ENCODE measurements around the gene TMUB2. TPM values are rescaled to one million over a fixed set of nuclear protein-coding genes. Genes with fewer than 3 reads are reported as not detected.

Gene TMUB2
- total RNA-seq, 1 experiment from 2014 or later: 25.1 TPM

- TF ChIP-seq ZBTB33 (IDR thresholded peaks at IDR 0.05; ENCODE audit: extremely low read depth, insufficient replicate concordance, low read length) (no peak), FOSL1 (IDR thresholded peaks at IDR 0.05; ENCODE audit: low read depth) (no peak), CTCF (IDR thresholded peaks at IDR 0.05 in 2 of 3, conservative IDR thresholded peaks at IDR 0.05 in 1 of 3; ENCODE audit: borderline replicate concordance in 1 of 3, insufficient read depth in 1 of 3, low read depth in 2 of 3, low read length in 2 of 3) (peak; percentile 49 to 82 (median 75); a peak in 5 of 6 replicates)
Measured at GRCh38 chr17:44203731-44204440, 17.1 kb downstream of the TMUB2 start (continued).

- peak overlapping the region in 1 of 2 experiments; percentile 10; a peak in 1 of 4 replicates for H3K4me3 ChIP-seq (replicated peaks in 1 of 2; ENCODE audit: low read depth in 1 of 2, low read length in 2 of 2)
- no peaks in the 10 kb centered on the region for H4K20me1 ChIP-seq (ENCODE audit: insufficient read depth)
- no peaks in the 10 kb centered on the region for H3K9me3 ChIP-seq (ENCODE audit: control insufficient read depth in 1 of 2, insufficient read depth in 1 of 2, low read depth in 1 of 2, low read length in 2 of 2)
- RAD21 ChIA-PET (ENCODE audit: low non-redundant PET in 1 of 2, low total read pairs in 2 of 2, uncharacterized antibody in 2 of 2, unreplicated experiment in 2 of 2): interaction anchor here in 1 of 2 experiments (0.6 kb wide), 1 partner anchor 328 kb away, joined by 3 read pairs; no protein-coding TSS in a partner anchor
- CTCF ChIA-PET: interaction anchor here (0.7 to 3.0 kb wide), 9 partner anchors 13 to 145 kb away, joined by 3 to 17 read pairs (median 4); partner anchors contain the start of gene GRN
- TF ChIP-seq CEBPB (IDR thresholded peaks at IDR 0.05; ENCODE audit: low read depth) (no peak), SIN3A (IDR thresholded peaks at IDR 0.05; ENCODE audit: low read depth) (no peak), TCF7L2 (IDR thresholded peaks at IDR 0.05; ENCODE audit: borderline replicate concordance, extremely low read depth, insufficient read depth, insufficient read length) (peak; percentile 55), CTCF (IDR thresholded peaks at IDR 0.05 in 2 of 3, conservative IDR thresholded peaks at IDR 0.05 in 1 of 3; ENCODE audit: borderline replicate concordance in 1 of 3, insufficient read depth in 1 of 3, low read depth in 2 of 3, low read length in 2 of 3) (no peak), ELF1 (IDR thresholded peaks at IDR 0.05; ENCODE audit: borderline replicate concordance, low read depth) (no peak), ZNF274 (IDR thresholded peaks at IDR 0.05; ENCODE audit: low read depth, low read length) (no peak), SP1 (IDR thresholded peaks at IDR 0.05; ENCODE audit: low read depth) (peak; percentile 61), MAX (IDR thresholded peaks at IDR 0.05) (peak; percentile 7; the same call in 1 of the 2 replicates), RAD21 (IDR thresholded peaks at IDR 0.05; ENCODE audit: low read depth) (no peak), EZH2phosphoT487 (IDR thresholded peaks at IDR 0.05; ENCODE audit: borderline replicate concordance) (no peak), JUND (IDR thresholded peaks at IDR 0.05) (peak; percentile 84)
- intact Hi-C loops (cut with micrococcal nuclease): no loop called here
- no TSS peak for BruUV-seq (replicated peaks)
- H2AFZ ChIP-seq (ENCODE audit: low read depth, low read length, poor library complexity, severe bottlenecking): no peak overlapping the region
- H3K79me2 ChIP-seq (ENCODE audit: insufficient read depth, low read length): peaks cover 7% of the 10 kb centered on the region; the same call in 1 of the 2 replicates
- no peaks in the 10 kb centered on the region for H3K9me2 ChIP-seq (ENCODE audit: insufficient read depth)
- POLR2A ChIA-PET: interaction anchor here (1.3 kb wide), 1 partner anchor 126 kb away, joined by 4 read pairs; no protein-coding TSS in a partner anchor
- DNase-seq (ENCODE audit: low read depth, low spot score) (no peak), ATAC-seq (peak; percentile 19)
- no peaks in the 10 kb centered on the region for H3K27me3 ChIP-seq (ENCODE audit: insufficient read depth, low read length)
- H3K4me1 ChIP-seq (ENCODE audit: control insufficient read depth in 1 of 2, insufficient read depth in 2 of 2, low read length in 2 of 2): peaks cover 49 to 72% of the 10 kb centered on the region in 2 experiments
- H3K36me3 ChIP-seq (ENCODE audit: control insufficient read depth in 1 of 2, insufficient read depth in 2 of 2, low read length in 2 of 2): peaks cover 6 to 20% of the 10 kb centered on the region in 2 experiments; a peak in 3 of 4 replicates
- 0 out of 2 replicates have a peak overlapping the region, but pooled peaks have one; percentile 1 for H3K9ac ChIP-seq (ENCODE audit: low read length)
- H3K27ac ChIP-seq (ENCODE audit: low read depth, low read length): peak overlapping the region; percentile 71
- peak overlapping the region; percentile 50 for H3K4me2 ChIP-seq (ENCODE audit: low read length)
Measured at GRCh38 chr17:44204441-44204882, 17.7 kb downstream of the TMUB2 start.
